ENCODE data around the gene EFCAB6. TPM values are rescaled to one million over a fixed set of nuclear protein-coding genes. Genes with fewer than 3 reads are reported as not detected.

EFCAB6 gene
- total RNA-seq, 1 donor from 2014 or later: 7.0 TPM

DNA sequence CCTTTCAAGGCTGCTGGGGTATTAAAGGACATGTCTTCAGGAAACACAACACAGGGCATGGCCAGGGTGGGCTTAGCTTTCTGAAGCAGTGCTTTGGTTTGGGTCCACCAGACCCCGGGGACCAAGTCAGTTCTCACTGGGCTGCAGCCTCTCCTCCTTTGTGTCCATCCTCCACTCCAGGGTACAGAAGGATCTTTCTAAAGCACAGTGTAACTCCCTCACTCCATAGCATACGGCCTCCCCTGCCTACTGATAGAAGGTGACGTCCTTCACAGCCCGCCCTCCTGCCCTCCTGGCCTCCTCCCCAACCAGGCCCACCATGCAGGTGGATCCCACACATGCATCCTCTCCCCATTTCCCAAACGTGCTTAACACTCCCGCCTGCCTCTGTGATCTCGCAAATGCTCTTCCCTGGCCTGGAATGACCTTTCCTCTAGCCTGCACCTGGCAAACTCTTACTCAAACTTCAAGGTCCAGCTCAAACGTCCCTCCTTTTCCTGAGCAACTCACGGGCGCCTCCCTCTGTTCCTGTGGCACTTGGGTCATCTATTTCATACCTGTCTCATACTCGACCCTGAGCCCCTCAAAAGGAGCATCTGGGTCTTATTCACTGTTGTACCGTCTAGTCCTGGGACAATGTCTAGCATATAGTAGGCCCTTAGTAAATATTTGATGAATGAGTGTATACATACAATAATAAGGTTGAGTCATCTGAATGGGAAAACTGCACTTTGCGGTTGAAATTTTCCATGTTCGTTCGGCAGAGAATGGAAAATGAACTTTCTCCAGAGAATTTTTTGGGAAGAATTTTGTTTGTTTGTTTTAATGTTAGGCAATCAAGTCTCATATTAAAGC is 187.7 kb downstream of the EFCAB6 start:
- no peaks in the 10 kb centered on the region for H3K4me1 Mint-ChIP-seq (ENCODE audit: low read depth)
- peaks cover 8% of the 10 kb centered on the region for H3K9me3 Mint-ChIP-seq (ENCODE audit: low read depth)
- H3K4me3 Mint-ChIP-seq (ENCODE audit: low read depth): no peak overlapping the region
- H3K27ac Mint-ChIP-seq: no peak overlapping the region
- TF ChIP-seq, protein P1, sequence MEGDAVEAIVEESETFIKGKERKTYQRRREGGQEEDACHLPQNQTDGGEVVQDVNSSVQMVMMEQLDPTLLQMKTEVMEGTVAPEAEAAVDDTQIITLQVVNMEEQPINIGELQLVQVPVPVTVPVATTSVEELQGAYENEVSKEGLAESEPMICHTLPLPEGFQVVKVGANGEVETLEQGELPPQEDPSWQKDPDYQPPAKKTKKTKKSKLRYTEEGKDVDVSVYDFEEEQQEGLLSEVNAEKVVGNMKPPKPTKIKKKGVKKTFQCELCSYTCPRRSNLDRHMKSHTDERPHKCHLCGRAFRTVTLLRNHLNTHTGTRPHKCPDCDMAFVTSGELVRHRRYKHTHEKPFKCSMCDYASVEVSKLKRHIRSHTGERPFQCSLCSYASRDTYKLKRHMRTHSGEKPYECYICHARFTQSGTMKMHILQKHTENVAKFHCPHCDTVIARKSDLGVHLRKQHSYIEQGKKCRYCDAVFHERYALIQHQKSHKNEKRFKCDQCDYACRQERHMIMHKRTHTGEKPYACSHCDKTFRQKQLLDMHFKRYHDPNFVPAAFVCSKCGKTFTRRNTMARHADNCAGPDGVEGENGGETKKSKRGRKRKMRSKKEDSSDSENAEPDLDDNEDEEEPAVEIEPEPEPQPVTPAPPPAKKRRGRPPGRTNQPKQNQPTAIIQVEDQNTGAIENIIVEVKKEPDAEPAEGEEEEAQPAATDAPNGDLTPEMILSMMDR (IDR thresholded peaks at IDR 0.05; ENCODE audit: unreplicated experiment): no peak
- H3K36me3 Mint-ChIP-seq (ENCODE audit: insufficient read depth): peaks cover 7% of the 10 kb centered on the region
- no peaks in the 10 kb centered on the region for H3K27me3 Mint-ChIP-seq
- no peak for DNase-seq (ENCODE audit: low spot score, unreplicated experiment)

DNA sequence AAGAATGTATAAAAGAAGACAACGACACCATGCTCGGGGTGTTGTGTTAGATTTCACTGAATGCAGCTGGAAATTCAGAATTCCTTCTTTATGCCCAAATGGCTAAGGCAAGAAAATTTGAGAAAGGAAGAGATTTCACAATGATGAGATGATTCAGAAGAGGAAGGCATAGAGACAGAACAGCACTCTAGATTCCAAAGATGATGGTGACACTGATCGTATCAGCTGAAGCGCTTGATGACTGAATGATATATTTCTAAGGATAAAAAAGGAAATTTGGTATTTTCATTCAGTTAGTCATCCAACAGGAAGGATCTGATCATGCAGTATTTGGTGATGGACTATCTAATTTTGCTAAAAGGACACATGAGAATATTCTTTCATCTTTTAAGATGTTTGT is 189.2 kb downstream of the EFCAB6 start:
- Mint-ChIP-seq H3K4me3 (ENCODE audit: low read depth) (no peak overlapping the region), H3K27ac (no peak overlapping the region), H3K9me3 (ENCODE audit: low read depth) (peaks cover 14% of the 10 kb centered on the region), H3K27me3 (no peaks in the 10 kb centered on the region), H3K4me1 (ENCODE audit: low read depth) (no peaks in the 10 kb centered on the region), H3K36me3 (ENCODE audit: insufficient read depth) (peaks cover 14% of the 10 kb centered on the region)
- TF ChIP-seq, protein P1 (IDR thresholded peaks at IDR 0.05; ENCODE audit: unreplicated experiment): no peak
- no peak for DNase-seq (ENCODE audit: low spot score, unreplicated experiment)

DNA sequence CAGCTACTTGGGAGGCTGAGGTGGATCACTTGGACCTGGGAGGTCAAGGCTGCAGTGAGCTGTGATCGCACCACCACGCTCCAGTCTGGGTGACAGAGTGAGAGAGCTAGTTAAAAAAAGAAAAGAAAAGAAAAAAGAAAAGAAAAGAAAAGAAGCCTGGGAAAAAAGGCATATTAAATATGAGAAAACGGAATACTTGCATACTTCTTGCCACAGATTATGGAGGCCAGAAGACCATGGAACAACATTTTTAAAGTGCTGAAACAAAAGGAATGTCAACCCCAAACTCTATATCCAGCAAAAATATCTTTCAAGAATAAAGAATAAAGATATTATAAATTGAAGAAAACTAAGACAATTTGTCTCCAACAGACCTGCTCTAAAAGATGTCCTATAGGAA is 191.9 kb downstream of the EFCAB6 start:
- H3K4me3 Mint-ChIP-seq (ENCODE audit: low read depth): no peak overlapping the region
- H3K4me1 Mint-ChIP-seq (ENCODE audit: low read depth): no peaks in the 10 kb centered on the region
- TF ChIP-seq, protein P1 (IDR thresholded peaks at IDR 0.05; ENCODE audit: unreplicated experiment): no peak
- peaks cover 14% of the 10 kb centered on the region for H3K9me3 Mint-ChIP-seq (ENCODE audit: low read depth)
- DNase-seq (ENCODE audit: low spot score, unreplicated experiment): no peak
- no peak overlapping the region for H3K27ac Mint-ChIP-seq
- peaks cover 16% of the 10 kb centered on the region for H3K36me3 Mint-ChIP-seq (ENCODE audit: insufficient read depth)
- H3K27me3 Mint-ChIP-seq: no peaks in the 10 kb centered on the region

DNA sequence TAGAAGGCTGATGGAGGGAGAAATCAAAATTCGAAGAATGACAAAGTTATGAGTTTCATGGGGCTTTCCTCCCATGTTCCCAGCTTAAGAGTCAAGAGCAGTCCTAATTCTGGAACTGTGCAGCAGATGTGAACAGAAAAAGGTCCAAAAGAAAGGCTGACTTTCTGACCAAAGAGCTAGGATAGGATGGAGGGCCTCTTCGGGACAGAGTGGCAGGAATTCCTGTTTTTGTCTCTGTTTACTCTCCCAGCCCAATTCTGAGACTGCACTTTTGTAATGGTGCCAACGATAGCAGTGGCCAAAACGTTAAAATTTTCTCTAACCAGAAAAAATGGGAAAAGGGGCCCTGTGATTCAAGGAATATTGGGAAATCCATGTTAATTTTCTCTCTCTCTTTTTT is 193.6 kb downstream of the EFCAB6 start:
- H3K27ac Mint-ChIP-seq: no peak overlapping the region
- no peaks in the 10 kb centered on the region for H3K27me3 Mint-ChIP-seq
- TF ChIP-seq, protein P1 (IDR thresholded peaks at IDR 0.05; ENCODE audit: unreplicated experiment): no peak
- H3K4me3 Mint-ChIP-seq (ENCODE audit: low read depth): no peak overlapping the region
- no peak for DNase-seq (ENCODE audit: low spot score, unreplicated experiment)
- H3K36me3 Mint-ChIP-seq (ENCODE audit: insufficient read depth): peaks cover 16% of the 10 kb centered on the region
- peaks cover 14% of the 10 kb centered on the region for H3K9me3 Mint-ChIP-seq (ENCODE audit: low read depth)
- no peaks in the 10 kb centered on the region for H3K4me1 Mint-ChIP-seq (ENCODE audit: low read depth)

DNA sequence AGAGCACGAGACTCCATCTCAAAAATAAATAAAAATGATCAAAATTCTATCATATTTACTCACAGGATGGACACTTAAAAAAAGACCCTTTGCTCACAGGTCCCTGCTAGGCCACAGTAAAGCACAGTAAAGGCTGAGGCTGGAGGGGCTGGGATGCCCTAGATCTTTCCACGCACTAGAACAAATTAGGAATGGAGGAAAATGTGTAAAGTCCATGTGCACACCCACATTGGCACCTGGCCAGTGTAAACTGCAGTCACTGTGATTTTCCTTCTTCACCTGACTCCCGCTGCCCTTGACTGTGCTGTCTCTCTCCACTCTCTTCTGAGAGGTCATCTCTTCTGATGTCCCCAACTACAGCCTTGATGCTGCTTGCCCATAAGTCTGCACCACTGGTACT is 195.5 kb downstream of the EFCAB6 start:
- no peaks in the 10 kb centered on the region for H3K4me1 Mint-ChIP-seq (ENCODE audit: low read depth)
- no peak overlapping the region for H3K4me3 Mint-ChIP-seq (ENCODE audit: low read depth)
- peaks cover 15% of the 10 kb centered on the region for H3K36me3 Mint-ChIP-seq (ENCODE audit: insufficient read depth)
- no peak overlapping the region for H3K27ac Mint-ChIP-seq
- TF ChIP-seq, protein P1 (IDR thresholded peaks at IDR 0.05; ENCODE audit: unreplicated experiment): no peak
- no peak for DNase-seq (ENCODE audit: low spot score, unreplicated experiment)
- no peaks in the 10 kb centered on the region for H3K27me3 Mint-ChIP-seq
- peaks cover 18% of the 10 kb centered on the region for H3K9me3 Mint-ChIP-seq (ENCODE audit: low read depth)
